ENCODE results near the gene SVIL.

DNA sequence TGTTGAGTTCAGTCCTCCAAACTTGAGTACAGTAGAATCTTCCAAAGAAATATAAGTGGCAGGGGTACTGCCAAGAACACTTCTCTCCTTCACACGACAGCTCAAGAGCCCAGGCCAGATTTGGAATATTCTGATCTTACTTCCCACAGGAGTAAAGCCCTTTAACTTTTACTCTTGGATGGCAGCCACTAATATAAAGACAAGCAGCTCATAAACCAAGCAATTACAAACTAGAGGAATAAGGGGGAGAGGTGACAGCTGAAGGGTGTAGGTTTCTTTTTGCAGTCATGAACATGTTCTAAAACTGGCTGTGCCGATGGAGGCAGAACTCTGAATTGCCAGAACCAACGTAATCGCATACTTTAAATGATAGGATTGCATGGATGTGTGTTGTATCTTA is 74.8 kb downstream of the SVIL start:
- TF ChIP-seq, protein P1, sequence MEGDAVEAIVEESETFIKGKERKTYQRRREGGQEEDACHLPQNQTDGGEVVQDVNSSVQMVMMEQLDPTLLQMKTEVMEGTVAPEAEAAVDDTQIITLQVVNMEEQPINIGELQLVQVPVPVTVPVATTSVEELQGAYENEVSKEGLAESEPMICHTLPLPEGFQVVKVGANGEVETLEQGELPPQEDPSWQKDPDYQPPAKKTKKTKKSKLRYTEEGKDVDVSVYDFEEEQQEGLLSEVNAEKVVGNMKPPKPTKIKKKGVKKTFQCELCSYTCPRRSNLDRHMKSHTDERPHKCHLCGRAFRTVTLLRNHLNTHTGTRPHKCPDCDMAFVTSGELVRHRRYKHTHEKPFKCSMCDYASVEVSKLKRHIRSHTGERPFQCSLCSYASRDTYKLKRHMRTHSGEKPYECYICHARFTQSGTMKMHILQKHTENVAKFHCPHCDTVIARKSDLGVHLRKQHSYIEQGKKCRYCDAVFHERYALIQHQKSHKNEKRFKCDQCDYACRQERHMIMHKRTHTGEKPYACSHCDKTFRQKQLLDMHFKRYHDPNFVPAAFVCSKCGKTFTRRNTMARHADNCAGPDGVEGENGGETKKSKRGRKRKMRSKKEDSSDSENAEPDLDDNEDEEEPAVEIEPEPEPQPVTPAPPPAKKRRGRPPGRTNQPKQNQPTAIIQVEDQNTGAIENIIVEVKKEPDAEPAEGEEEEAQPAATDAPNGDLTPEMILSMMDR (IDR thresholded peaks at IDR 0.05): no peak
- no peak for TF ChIP-seq EZH2 (IDR thresholded peaks at IDR 0.05)
